Caco-2 (cell line): Measurements from ENCODE around the gene MEF2C. TPM values are rescaled to one million over a fixed set of nuclear protein-coding genes. Genes with fewer than 3 reads are reported as not detected.

Source experiments
- Bru-seq: library from RNA; stranded (reverse); fragments of 400-500 nt; gene quantifications from one replicate; lab custom pipeline; 2021; lab: Mats Ljungman, UMichigan
- BruChase-seq, 2 experiments: library from RNA; stranded (reverse); fragments of 400-500 nt; gene quantifications; one replicate each; lab custom pipeline; 2021; lab: Mats Ljungman, UMichigan
- BruUV-seq: library from RNA; stranded (reverse); fragments of 400-500 nt; replicated peaks from 2 replicates; lab custom pipeline; 2021; lab: Mats Ljungman, UMichigan
- CTCF ChIA-PET: fragments of 300-600 bp; sonication (Branson Sonifier 250); formaldehyde crosslinking; loops from one replicate; lab custom pipeline; 2022; ENCODE audit warnings: antibody characterized with exemption; lab: Charles Lee
- POLR2A ChIA-PET: fragments of 300-600 bp; sonication (Branson Sonifier 250); formaldehyde crosslinking; loops from one replicate; lab custom pipeline; 2022; ENCODE audit warnings: antibody characterized with exemption; lab: Charles Lee
- DNase-seq, 2 experiments: peaks; one replicate each; pipeline versions ENCODE4 v3.0.0 to v3.0.0-alpha.2; 2020 to 2022
- H3K27me3 ChIP-seq: replicated peaks from 2 replicates; pipeline ENCODE4 v1.6.0; 2011; ENCODE audit warnings: low read length; ENCODE audit not compliant: control insufficient read depth, insufficient read depth
- H3K36me3 ChIP-seq: 2 replicates; pipeline ENCODE4 v1.5.1; 2011; ENCODE audit warnings: low read length; ENCODE audit not compliant: control insufficient read depth, insufficient read depth
- H3K4me1 ChIP-seq: fragments of 250-450 bp; sonication (Bioruptor Pico); 2 replicates; pipeline ENCODE4 v1.5.1; 2020; ENCODE audit warnings: mild to moderate bottlenecking
- H3K4me3 ChIP-seq: 2 replicates; pipeline ENCODE4 v1.5.1; 2011; ENCODE audit warnings: low read depth, mild to moderate bottlenecking, control low read depth, low read length
- H3K9me3 ChIP-seq: fragments of 250-450 bp; sonication (Bioruptor Pico); 2 replicates; pipeline ENCODE4 v1.5.1; 2020; ENCODE audit warnings: mild to moderate bottlenecking, moderate library complexity
- H3K27ac Mint-ChIP-seq: one replicate; pipeline ENCODE4 v1.8.0; 2022; ENCODE audit warnings: mixed read lengths; ENCODE audit not compliant: unreplicated experiment
- H3K27me3 Mint-ChIP-seq: one replicate; pipeline ENCODE4 v1.8.0; 2022; ENCODE audit warnings: mixed read lengths; ENCODE audit not compliant: insufficient read depth, unreplicated experiment
- H3K36me3 Mint-ChIP-seq: one replicate; pipeline ENCODE4 v1.8.0; 2022; ENCODE audit warnings: mild to moderate bottlenecking, mixed read lengths; ENCODE audit not compliant: insufficient read depth, unreplicated experiment
- H3K4me1 Mint-ChIP-seq: one replicate; pipeline ENCODE4 v1.8.0; 2022; ENCODE audit warnings: low read depth, mixed read lengths; ENCODE audit not compliant: unreplicated experiment
- H3K4me3 Mint-ChIP-seq: one replicate; pipeline ENCODE4 v1.8.0; 2022; ENCODE audit warnings: mild to moderate bottlenecking, moderate library complexity, mixed read lengths; ENCODE audit not compliant: unreplicated experiment
- H3K9me3 Mint-ChIP-seq: one replicate; pipeline ENCODE4 v1.8.0; 2022; ENCODE audit warnings: mixed read lengths; ENCODE audit not compliant: unreplicated experiment
- CTCF ChIP-seq, 2 experiments: fragments of 200-600 bp in 1 of 2; IDR thresholded peaks; 1 replicate in 1 of 2; 2 replicates in 1 of 2; pipeline versions ENCODE4 v1.5.1 to v1.8.0; 2011 to 2022; ENCODE audit warnings: antibody characterized with exemption in 1 of 2, control low read depth in 1 of 2, inconsistent platforms in 1 of 2, low read depth in 1 of 2, low read length in 1 of 2, mild to moderate bottlenecking in 1 of 2, moderate library complexity in 1 of 2; ENCODE audit not compliant: insufficient read depth in 1 of 2, severe bottlenecking in 1 of 2, unreplicated experiment in 1 of 2
- intact Hi-C: fragments of 100-400 bp; cut with micrococcal nuclease; formaldehyde crosslinking; loops from one replicate; pipeline ENCODE4 v1.10.0; 2022; ENCODE audit not compliant: unreplicated experiment
- long read RNA-seq: library from polyadenylated mRNA; stranded (forward); transcript quantifications from one replicate; pipeline ENCODE4 v2.0.0, GENCODE V29; 2022
- total RNA-seq: library from RNA; stranded (reverse); gene quantifications from 2 replicates; pipeline ENCODE4 v1.2.3, GENCODE V29; 2022

MEF2C gene
- 1.5 and 1.9 TPM in 2 replicates for total RNA-seq
- percentile 27 among the genes with signal in this experiment for Bru-seq, nascent RNA
- percentile 22 among the genes with signal in this experiment for BruChase-seq, experiment 1, labeled RNA remaining after a 2-hour chase
- percentile 17 among the genes with signal in this experiment for BruChase-seq, experiment 2, labeled RNA remaining after a 6-hour chase
- long read RNA-seq, partial matches to known transcripts, result 0 of 2 reads
- long read RNA-seq, other reads (novel, unspliced or antisense), result 0 of 2 reads

- ChIA-PET POLR2A (interaction anchor here (0.6 kb wide), 1 partner anchor 1059 kb away, joined by 4 read pairs; no protein-coding TSS in a partner anchor), CTCF (no interaction called here)
- intact Hi-C loops, result loop anchor here (5.0 kb wide), 1 partner anchor 141 kb away; no protein-coding TSS in a partner anchor
- Mint-ChIP-seq H3K4me3 (peak within 1 kb of the TSS; percentile 79), H3K36me3 (no peaks in the 10 kb centered on the region), H3K27me3 (peaks cover 3% of the 10 kb centered on the region), H3K27ac (peak within 1 kb of the TSS; percentile 48), H3K9me3 (no peaks in the 10 kb centered on the region), H3K4me1 (peaks cover 5% of the 10 kb centered on the region)
- TF ChIP-seq CTCF (IDR thresholded peaks at IDR 0.05; ENCODE audit: insufficient read depth in 1 of 2, low read depth in 1 of 2, low read length in 1 of 2, severe bottlenecking in 1 of 2, unreplicated experiment in 1 of 2), result no peak
- Histone ChIP-seq H3K4me1 (peaks cover 11% of the 10 kb centered on the region; the same call in 1 of the 2 replicates), H3K27me3 (peaks cover 1% of the 10 kb centered on the region; the same call in 1 of the 2 replicates), H3K9me3 (no peaks in the 10 kb centered on the region), H3K4me3 (peak within 1 kb of the TSS; percentile 49), H3K36me3 (no peaks in the 10 kb centered on the region)
- DNase-seq, result peak in 1 of 2 experiments; percentile 43
- no TSS peak for BruUV-seq
Observed at GRCh38 chr5:88883059-88883835, at the start of gene MEF2C. Gene MEF2C, minus strand, starts transcription at chr5:88883184. Its CDS starts 59,396 bp downstream, at chr5:88823788.

DNA sequence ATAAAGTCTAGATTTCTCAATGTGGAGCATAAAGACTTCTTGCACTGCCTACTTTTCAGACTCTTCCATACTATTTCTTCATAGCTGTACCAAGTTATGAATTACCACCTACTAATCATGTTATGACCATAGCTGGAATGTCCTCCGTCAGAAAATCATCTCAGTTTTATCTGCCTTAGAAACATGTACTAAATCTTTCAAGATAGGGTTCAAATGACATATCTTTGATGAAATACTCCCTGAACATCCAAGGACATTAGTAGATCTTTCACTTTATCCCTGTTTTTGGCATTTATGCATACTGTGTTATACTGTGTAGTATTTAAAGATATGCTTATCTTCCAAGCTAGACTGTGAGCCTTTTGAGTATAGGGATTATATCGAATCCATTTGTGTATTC lies 49.6 kb upstream of the MEF2C start:
- TF ChIP-seq CTCF (IDR thresholded peaks at IDR 0.05; ENCODE audit: insufficient read depth in 1 of 2, low read depth in 1 of 2, low read length in 1 of 2, severe bottlenecking in 1 of 2, unreplicated experiment in 1 of 2), result no peak
- no peaks in the 10 kb centered on the region for H3K36me3 Mint-ChIP-seq
- H3K27ac Mint-ChIP-seq, result no peak overlapping the region
- no TSS peak for BruUV-seq
- Histone ChIP-seq H3K9me3 (no peaks in the 10 kb centered on the region), H3K4me1 (no peaks in the 10 kb centered on the region), H3K27me3 (no peaks in the 10 kb centered on the region), H3K36me3 (no peaks in the 10 kb centered on the region), H3K4me3 (no peak overlapping the region)
- intact Hi-C loops, result no loop called here
- H3K9me3 Mint-ChIP-seq, result no peaks in the 10 kb centered on the region
- no peak for DNase-seq
- H3K4me3 Mint-ChIP-seq, result no peak overlapping the region
- ChIA-PET CTCF (no interaction called here), POLR2A (no interaction called here)
- no peaks in the 10 kb centered on the region for H3K4me1 Mint-ChIP-seq
- no peaks in the 10 kb centered on the region for H3K27me3 Mint-ChIP-seq

- H3K27me3 Mint-ChIP-seq, result no peaks in the 10 kb centered on the region
- ChIA-PET POLR2A (no interaction called here), CTCF (no interaction called here)
- no peak overlapping the region for H3K4me3 Mint-ChIP-seq
- no peak overlapping the region for H3K4me3 ChIP-seq
- intact Hi-C loops, result no loop called here
- TF ChIP-seq CTCF (IDR thresholded peaks at IDR 0.05; ENCODE audit: insufficient read depth in 1 of 2, low read depth in 1 of 2, low read length in 1 of 2, severe bottlenecking in 1 of 2, unreplicated experiment in 1 of 2), result no peak
- DNase-seq, result no peak
- BruUV-seq, result no TSS peak
- H3K27me3 ChIP-seq, result no peaks in the 10 kb centered on the region
- no peaks in the 10 kb centered on the region for H3K4me1 Mint-ChIP-seq
- no peak overlapping the region for H3K27ac Mint-ChIP-seq
- H3K36me3 Mint-ChIP-seq, result no peaks in the 10 kb centered on the region
- H3K9me3 Mint-ChIP-seq, result no peaks in the 10 kb centered on the region
- H3K4me1 ChIP-seq, result no peaks in the 10 kb centered on the region
- H3K36me3 ChIP-seq, result no peaks in the 10 kb centered on the region
- no peaks in the 10 kb centered on the region for H3K9me3 ChIP-seq
Observed at GRCh38 chr5:88930335-88930734, 47.4 kb upstream of the MEF2C start.
